PFSK-1 (cell line): ENCODE measurements around the gene ANKH.

Source experiments
- FOXP2 ChIP-seq: optimal IDR thresholded peaks from 2 replicates; pipeline ENCODE3; 2011; ENCODE audit warnings: borderline replicate concordance, control low read depth, inconsistent platforms; ENCODE audit not compliant: insufficient read depth; ENCODE audit errors: extremely low read length, extremely low read depth
- POLR2AphosphoS5 ChIP-seq: IDR thresholded peaks from 2 replicates; pipeline ENCODE4 v1.6.1; 2012; ENCODE audit warnings: low read depth, mild to moderate bottlenecking, control low read depth, low read length, moderate library complexity
- REST ChIP-seq, 2 experiments: IDR thresholded peaks; 2 replicates each; pipeline versions ENCODE4 v1.6.1 to v1.8.0; 2011 to 2012; ENCODE audit warnings: low read depth in 2 of 2, low read length in 2 of 2, control low read depth in 1 of 2, inconsistent platforms in 1 of 2, mild to moderate bottlenecking in 1 of 2, moderate library complexity in 1 of 2; ENCODE audit not compliant: insufficient read depth in 1 of 2
- SIN3A ChIP-seq: IDR thresholded peaks from 2 replicates; pipeline ENCODE4 v1.6.1; 2012; ENCODE audit warnings: mild to moderate bottlenecking, low read length, moderate library complexity, borderline replicate concordance; ENCODE audit not compliant: insufficient read depth
- TAF1 ChIP-seq: IDR thresholded peaks from 2 replicates; pipeline ENCODE4 v1.6.1; 2012; ENCODE audit warnings: low read length, control low read depth, borderline replicate concordance; ENCODE audit not compliant: insufficient read depth

GRCh38 chr5:14726066-14726838, 145.3 kb downstream of the ANKH start:
- TF ChIP-seq POLR2AphosphoS5 (no peak), TAF1 (no peak), SIN3A (no peak), REST (IDR thresholded peaks at IDR 0.05; ENCODE audit: insufficient read depth in 1 of 2, low read depth in 2 of 2, low read length in 2 of 2) (no peak), FOXP2 (no peak)
